ENCODE results near the gene SLC4A4.
A peak's percentile ranks its signal among the peaks of the same experiment; 100 is the strongest.

The SLC4A4 gene

DNA sequence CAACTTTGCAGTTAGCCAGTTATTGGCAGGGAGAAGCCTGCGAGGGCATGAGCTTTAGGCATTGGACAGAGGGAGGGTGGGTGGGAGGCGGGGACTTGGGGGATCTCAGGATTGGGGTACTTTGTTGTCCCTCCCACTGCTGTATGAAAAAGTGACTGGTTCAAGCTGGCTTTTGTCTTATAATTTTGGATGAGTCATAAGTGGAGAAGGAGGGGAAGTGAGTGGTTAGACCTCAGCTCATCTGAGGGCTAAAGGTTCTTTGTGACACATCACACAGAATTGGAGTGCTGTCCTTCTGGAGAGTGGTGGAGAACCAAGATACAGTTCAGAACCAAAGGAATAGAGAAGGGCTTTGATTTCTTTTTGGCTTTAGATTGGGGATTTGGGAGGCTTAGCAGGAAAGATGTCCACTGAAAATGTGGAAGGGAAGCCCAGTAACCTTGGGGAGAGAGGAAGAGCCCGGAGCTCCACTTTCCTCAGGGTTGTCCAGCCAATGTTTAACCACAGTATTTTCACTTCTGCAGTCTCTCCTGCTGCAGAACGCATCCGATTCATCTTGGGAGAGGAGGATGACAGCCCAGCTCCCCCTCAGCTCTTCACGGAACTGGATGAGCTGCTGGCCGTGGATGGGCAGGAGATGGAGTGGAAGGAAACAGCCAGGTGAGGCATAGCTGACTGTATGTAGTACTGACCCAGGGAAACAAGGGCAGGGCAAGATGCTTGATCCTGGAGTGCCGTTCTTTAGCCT is at the start of gene SLC4A4:
Gene SLC4A4 (plus strand): TSS at position 175 of the 748 bp plus-strand sequence.
- no peak for DNase-seq

GRCh38 chr4:71290074-71290473 is 48.7 kb upstream of the SLC4A4 start:
- no peak for DNase-seq

- no peak for DNase-seq
These were observed 48.3 kb upstream of the SLC4A4 start for GRCh38 chr4:71290476-71290875.

DNA sequence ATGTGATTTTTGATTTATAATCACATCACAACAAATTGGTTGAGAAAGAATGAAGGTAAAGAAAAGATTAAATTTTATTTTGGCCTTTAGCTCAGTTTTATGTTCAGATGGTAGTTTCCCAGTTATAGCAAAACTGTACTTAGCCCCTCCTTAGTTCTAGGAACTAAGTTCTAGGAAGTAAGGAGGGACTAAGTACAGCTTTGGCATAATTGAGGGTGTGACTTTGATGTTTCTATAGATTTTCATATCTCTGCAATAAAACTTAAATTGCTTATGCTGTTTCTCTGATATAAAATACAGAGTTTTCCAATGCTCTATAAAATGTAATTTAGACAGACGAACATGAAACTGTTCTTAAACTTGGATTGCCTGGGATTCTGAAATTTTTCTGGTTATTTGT is 46.6 kb upstream of the SLC4A4 start:
- no peak for DNase-seq

DNA sequence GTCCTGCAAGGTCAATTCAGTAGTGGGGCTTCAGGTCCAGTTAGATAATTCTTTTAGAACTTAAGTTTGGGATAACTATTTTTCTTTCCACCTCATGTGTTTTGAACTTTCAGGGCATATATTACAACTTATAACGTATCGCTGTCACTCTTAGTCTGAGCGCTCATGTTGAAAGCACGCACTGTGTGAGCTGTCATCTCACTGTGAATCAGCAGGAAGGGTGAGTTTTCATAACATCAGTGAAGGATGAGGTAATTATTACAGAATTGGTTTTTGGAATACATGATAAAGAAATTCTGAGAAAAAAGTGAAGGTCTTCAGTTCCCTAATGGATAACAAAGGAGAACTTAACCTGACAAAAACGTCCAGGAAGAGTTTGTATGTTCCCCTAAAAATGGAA is 45.1 kb upstream of the SLC4A4 start:
- DNase-seq, result no peak

DNA sequence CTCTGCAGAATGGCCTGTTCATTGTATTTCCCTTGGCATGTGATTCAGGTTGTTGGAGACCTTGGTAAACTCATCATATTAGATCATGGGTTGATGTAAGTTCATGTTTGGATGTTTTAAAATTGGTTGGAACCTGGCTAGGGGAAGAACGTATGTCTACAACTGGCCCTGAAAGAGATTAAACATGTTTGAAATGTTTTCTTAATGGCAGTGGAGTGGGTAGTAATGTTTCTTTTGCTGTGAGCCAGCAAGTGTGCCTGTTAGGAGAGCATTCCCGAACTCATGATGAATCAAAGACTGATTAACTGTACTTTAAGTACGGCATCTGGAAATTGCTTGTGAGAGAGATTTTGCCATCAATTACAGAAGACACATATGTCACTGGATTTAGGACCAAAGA is 44.5 kb upstream of the SLC4A4 start:
- DNase-seq, result no peak

DNA sequence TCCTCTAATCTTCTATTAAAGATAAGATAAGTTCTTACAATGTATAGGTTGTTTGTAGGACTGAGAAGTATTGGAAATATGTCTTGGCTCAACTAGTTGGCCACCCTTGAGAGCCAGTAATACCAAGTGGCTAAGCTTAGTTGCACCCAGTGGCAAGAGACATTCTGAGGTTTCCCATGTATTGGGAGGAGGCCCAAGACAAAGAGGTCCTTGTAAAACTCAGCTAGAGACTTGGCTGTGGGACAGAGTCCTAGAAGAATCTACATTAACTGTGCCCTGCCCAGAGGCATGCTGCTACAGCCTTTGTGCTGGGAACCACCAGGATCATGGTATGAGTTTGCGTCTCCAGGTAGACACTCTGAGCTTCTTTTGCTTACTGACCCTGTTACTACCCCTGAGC is 41.9 kb upstream of the SLC4A4 start:
- DNase-seq, result no peak

GRCh38 chr4:71300362-71300761 is 38.5 kb upstream of the SLC4A4 start:
- DNase-seq, result no peak

DNA sequence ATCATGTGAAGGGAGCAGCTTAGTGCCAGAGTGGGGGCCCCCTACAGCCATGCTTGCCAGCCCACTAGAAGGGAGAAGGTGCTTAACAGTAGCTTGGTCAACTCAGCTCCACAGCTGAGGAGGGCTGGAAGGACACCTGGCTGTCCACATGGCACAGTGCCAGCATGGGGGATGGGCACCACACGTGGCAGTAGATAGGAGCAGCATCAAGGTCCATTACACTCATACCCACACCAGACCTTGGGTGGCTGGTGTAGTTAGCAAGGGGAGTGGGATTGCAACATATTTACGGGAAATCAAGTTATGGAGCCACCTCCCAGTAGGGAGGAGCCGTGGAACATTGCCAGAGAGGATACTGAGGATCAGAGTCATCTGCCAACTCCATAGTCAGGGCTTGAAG is 37.9 kb upstream of the SLC4A4 start:
- no peak for DNase-seq

GRCh38 chr4:71303287-71303686 is 35.5 kb upstream of the SLC4A4 start:
- DNase-seq, result no peak

DNA sequence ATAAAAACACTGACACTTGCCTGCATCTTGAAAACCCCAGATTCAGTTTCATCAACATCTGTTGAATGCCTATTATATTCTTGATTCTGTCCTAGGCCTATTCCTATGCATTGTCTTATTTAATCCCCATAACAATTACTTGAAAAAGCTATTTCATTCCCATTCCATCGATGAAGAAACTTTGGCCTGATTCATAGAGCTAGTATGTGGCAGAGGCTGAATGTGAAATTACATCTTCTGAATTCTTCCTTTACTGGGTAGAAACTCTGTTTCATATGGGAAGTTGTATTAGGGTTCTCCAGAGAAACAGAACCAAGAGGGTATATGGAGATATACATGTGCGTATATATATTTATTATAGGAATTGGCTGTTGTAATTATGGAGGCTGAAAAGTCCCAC is 35.0 kb upstream of the SLC4A4 start:
- no peak for DNase-seq

DNA sequence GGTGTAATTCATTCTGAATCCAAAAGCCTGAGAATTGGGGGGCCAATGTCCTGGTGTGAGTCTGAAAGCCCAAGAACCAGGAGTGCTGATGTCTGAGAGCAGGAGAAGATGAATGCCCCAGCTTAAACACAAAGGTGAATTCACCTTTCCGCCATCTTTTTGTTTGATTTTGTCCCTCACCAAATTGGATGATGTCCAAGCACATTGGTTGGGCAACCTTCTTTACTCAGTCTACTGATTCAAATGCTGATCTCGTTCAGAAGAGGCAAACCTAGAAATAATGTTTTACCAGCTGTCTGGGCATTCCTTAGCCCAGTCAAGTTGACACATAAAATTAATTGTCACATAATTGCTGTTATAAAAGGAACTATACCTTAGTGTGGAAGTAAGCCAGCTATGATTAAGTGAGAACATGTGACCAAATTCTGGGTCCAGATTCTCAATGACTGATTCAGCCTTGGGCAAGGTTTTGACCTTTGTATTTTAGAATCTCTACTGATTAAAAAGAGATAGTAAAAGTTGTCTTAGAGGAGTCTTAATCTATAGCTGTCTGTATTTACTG is 34.5 kb upstream of the SLC4A4 start:
- DNase-seq, result peak in 1 of 2 experiments; percentile 43

DNA sequence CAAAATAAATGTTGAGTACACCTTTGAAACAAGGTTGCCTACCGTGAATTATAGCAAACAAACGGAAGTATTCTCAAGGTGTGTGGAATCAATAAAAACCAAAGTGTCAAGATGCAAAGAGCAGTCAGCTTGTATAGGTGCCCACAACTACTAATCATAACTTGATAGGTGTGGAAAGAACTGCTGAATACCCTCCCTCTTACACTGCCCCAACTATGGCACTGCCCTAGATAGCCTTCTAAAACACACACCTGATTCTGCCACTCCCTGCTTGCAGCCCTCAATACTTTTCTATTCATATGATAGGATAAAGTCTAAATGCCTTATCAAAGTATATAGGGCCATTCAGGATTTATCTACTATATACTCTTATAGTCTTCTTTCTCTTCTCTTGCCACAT is 31.1 kb upstream of the SLC4A4 start:
- DNase-seq, result no peak

DNA sequence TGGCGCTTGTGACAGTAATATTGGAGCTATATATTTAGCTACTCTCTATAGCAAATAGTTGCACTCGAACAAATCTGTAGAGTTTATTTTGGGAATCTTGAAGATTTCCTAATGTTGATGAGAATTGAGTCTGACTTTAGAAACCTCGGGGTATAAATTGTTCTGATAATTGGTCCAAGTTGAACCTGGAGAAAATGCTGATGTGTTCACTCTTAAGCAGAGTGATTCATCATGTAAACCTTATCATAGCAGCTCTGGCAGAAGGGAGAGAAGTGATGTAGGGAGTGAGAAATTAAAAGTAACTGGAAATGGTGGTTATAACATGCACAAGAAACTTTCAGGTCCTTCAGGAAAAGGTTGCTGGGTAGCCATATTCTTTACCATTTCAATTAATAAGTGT is 16.4 kb upstream of the SLC4A4 start:
- DNase-seq, result no peak

GRCh38 chr4:71333368-71333767 is 5.5 kb upstream of the SLC4A4 start:
- no peak for DNase-seq

DNA sequence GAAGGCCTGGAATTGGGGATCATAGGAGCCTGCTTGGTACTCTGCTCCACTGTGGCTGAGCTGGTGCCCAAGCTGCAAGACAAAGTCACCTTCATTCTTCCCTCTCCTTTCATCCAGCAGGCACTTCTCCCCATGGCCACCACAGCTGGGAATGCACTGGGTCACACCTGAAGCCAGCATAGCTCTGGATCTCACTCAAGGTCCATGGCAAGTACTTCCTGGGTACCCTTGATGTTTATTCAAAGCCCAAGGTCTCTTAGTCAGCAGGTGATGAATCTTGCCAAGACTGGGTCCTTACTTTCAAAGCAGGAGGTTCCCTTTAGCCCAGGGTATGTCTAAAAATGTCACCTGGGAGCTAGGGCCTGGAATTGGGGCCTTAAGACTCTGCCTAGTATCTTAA is 4.9 kb upstream of the SLC4A4 start:
- no peak for DNase-seq

DNA sequence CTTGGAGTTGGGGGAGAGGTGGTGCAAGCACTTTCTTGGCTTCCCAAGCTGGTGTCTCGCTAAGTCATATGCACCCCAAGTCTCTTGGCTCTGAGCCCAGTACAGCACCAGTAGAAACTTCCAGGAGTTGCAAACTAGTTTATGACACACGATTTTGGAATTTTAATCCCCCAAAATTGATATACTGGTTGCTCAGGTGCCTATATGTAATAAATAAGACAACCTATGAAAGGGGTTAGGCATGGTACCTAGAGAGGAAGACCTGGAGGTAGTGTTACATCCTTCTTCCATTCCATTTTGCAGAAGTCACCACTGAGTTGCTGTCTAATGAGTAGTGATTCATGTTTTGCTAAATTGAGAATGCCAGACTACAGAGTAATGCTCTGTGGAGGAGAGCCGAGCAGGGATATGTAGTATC is 4.3 kb upstream of the SLC4A4 start:
- DNase-seq, result no peak

- DNase-seq, result no peak
These were observed 5.0 kb downstream of the SLC4A4 start for GRCh38 chr4:71343670-71344466.

GRCh38 chr4:71346710-71347109 is 7.9 kb downstream of the SLC4A4 start:
- DNase-seq, result no peak

DNA sequence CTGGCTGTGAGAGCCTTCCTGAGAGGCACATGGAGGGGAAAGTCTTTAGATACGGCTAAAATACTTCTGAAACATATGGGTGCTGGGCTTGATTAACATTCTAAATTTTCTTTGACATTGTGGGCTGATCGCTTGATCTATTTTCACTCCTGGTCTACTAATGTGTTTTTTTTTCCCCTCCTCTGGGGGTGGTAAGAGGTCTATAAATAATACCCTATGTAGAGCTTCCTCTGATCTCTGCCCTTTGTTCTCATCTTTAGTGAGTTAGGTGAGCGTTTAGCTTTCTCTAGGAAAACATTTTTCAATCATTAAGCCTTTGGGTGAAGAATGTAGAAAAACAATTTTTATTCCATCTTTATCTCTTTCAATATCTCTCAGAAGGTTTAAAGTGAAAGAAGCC is 9.8 kb downstream of the SLC4A4 start:
- DNase-seq, result no peak

DNA sequence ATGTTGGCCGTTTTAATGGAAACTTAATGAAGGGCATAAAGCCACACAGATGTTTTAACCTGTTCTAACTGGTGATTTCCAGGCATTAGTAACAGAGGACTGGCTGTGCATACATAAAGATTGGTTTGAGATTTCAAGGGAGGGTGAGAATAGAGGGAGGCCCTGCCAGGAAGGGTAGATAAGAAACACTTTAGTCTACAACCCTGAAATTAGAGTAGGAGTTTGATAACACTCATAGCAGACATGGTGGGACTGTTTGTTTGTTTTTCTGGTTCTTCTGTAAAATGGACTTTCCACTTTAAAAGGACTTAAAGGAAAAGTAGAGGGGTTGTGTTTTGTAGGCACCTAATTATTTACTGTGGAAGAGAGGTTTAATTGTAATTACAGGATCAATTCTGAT is 16.2 kb downstream of the SLC4A4 start:
- no peak for DNase-seq

DNA sequence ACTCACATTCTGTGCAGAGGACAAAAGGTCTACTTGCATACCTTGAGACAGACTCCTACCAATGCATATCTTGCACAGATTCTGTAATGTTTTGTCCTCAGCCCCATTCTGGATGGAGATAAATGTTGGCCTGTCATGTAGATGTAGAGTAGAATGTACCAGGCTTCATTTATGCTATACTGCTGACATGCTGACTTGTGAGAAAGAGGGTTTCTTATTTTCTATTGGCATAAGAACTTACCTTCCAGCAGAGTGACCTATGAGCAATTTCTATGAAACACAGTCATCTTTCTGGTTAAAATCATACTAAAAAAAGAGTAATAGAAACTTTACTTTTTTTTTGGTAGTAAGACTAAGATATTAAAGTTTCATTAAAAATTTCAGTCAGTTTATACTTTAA is 17.2 kb downstream of the SLC4A4 start:
- no peak for DNase-seq

DNA sequence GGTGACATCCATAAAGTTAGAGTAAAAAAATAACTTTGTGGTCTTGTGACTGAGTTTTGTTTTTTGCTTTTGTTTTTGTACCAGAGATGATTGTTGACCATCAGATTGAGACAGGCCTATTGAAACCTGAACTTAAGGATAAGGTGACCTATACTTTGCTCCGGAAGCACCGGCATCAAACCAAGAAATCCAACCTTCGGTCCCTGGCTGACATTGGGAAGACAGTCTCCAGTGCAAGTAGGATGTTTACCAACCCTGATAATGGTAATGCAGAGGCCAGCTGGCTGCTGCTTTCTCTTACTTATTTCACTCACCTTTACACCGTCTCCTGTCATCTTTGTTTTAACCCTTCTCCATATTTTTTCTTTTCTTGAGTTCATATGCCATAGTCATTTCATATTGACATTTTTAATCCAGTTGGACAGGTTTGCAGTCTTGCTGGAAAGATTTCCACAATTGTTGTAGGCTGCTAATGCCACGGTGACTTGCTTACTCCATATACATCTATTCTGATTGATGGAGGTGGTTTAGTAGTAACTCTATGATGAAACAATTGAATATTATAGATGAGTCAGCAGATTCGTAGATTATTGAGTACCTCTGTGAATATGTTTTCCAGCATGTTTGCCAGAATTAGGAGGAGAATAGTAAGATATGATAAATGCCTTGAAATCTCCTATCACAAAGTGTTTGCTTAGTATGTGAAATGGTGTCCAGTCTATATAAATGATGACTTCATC is 18.3 kb downstream of the SLC4A4 start:
- no peak for DNase-seq

Measured in NCI-H2081 (cell line).